PFSK-1 (cell line): Measurements from ENCODE around the gene CNTNAP2.

Experiments used
- FOXP2 ChIP-seq: optimal IDR thresholded peaks from 2 replicates; pipeline ENCODE3; 2011; ENCODE audit warnings: borderline replicate concordance, control low read depth, inconsistent platforms; ENCODE audit not compliant: insufficient read depth; ENCODE audit errors: extremely low read length, extremely low read depth
- POLR2AphosphoS5 ChIP-seq: IDR thresholded peaks from 2 replicates; pipeline ENCODE4 v1.6.1; 2012; ENCODE audit warnings: low read depth, mild to moderate bottlenecking, control low read depth, low read length, moderate library complexity
- REST ChIP-seq, 2 experiments: IDR thresholded peaks; 2 replicates each; pipeline versions ENCODE4 v1.6.1 to v1.8.0; 2011 to 2012; ENCODE audit warnings: low read depth in 2 of 2, low read length in 2 of 2, control low read depth in 1 of 2, inconsistent platforms in 1 of 2, mild to moderate bottlenecking in 1 of 2, moderate library complexity in 1 of 2; ENCODE audit not compliant: insufficient read depth in 1 of 2
- SIN3A ChIP-seq: IDR thresholded peaks from 2 replicates; pipeline ENCODE4 v1.6.1; 2012; ENCODE audit warnings: mild to moderate bottlenecking, low read length, moderate library complexity, borderline replicate concordance; ENCODE audit not compliant: insufficient read depth
- TAF1 ChIP-seq: IDR thresholded peaks from 2 replicates; pipeline ENCODE4 v1.6.1; 2012; ENCODE audit warnings: low read length, control low read depth, borderline replicate concordance; ENCODE audit not compliant: insufficient read depth

CNTNAP2 gene

GRCh38 chr7:146926841-146927240 lies 810.2 kb downstream of the CNTNAP2 start:
- TF ChIP-seq FOXP2 (no peak), REST (IDR thresholded peaks at IDR 0.05; ENCODE audit: insufficient read depth in 1 of 2, low read depth in 2 of 2, low read length in 2 of 2) (no peak), SIN3A (no peak), POLR2AphosphoS5 (no peak), TAF1 (no peak)

- TF ChIP-seq POLR2AphosphoS5 (no peak), TAF1 (no peak), SIN3A (no peak), FOXP2 (no peak), REST (IDR thresholded peaks at IDR 0.05; ENCODE audit: insufficient read depth in 1 of 2, low read depth in 2 of 2, low read length in 2 of 2) (no peak)
These were observed 821.2 kb downstream of the CNTNAP2 start for GRCh38 chr7:146937836-146938235.

GRCh38 chr7:146943483-146943882 lies 826.9 kb downstream of the CNTNAP2 start:
- no peak for TF ChIP-seq REST (IDR thresholded peaks at IDR 0.05; ENCODE audit: insufficient read depth in 1 of 2, low read depth in 2 of 2, low read length in 2 of 2)

- TF ChIP-seq POLR2AphosphoS5 = no peak
- no peak for TF ChIP-seq TAF1
- no peak for TF ChIP-seq REST (IDR thresholded peaks at IDR 0.05; ENCODE audit: insufficient read depth in 1 of 2, low read depth in 2 of 2, low read length in 2 of 2)
- TF ChIP-seq FOXP2 = no peak
- no peak for TF ChIP-seq SIN3A
These were observed 832.1 kb downstream of the CNTNAP2 start for GRCh38 chr7:146948703-146949102.

GRCh38 chr7:146956321-146956720 lies 839.7 kb downstream of the CNTNAP2 start:
- TF ChIP-seq FOXP2 (no peak), TAF1 (no peak), POLR2AphosphoS5 (no peak), REST (IDR thresholded peaks at IDR 0.05; ENCODE audit: insufficient read depth in 1 of 2, low read depth in 2 of 2, low read length in 2 of 2) (no peak), SIN3A (no peak)
